K562 (cell line): Measurements from ENCODE around the gene CFAP20DC. TPM values are rescaled to one million over a fixed set of nuclear protein-coding genes. Genes with fewer than 3 reads are reported as not detected.
"Not testable (repeated sequence)": the region's sequence is repeated elsewhere in the genome, so short reads cannot be mapped to it uniquely, and the experiment has no call there.

Source experiments
- ATAC-seq: fragments of 200-7000 bp; cut with Tn5 transposase; 3 replicates; pipeline ENCODE4 v1.9.1; 2020; ENCODE audit warnings: moderate library complexity
- BruUV-seq: library from RNA; stranded (reverse); fragments of 400-500 nt; replicated peaks from 2 replicates; lab custom pipeline; 2021; lab: Mats Ljungman, UMichigan
- CTCF ChIA-PET: fragments of 300-600 bp; formaldehyde crosslinking; extraction: SDS; loops from one replicate; lab custom pipeline; 2021; ENCODE audit warnings: low intra/inter-chr PET ratio; lab: Yijun Ruan, JAX
- POLR2A ChIA-PET: fragments of 300-600, 350-650 bp; sonication (Branson Sonifier 250); formaldehyde crosslinking; extraction: SDS; loops from one replicate; lab custom pipeline; 2021; ENCODE audit warnings: antibody characterized with exemption, inconsistent platforms; lab: Yijun Ruan, JAX
- DNase-seq, 4 experiments: peaks; one replicate each; pipeline versions ENCODE4 v3.0.0 to v3.0.0-alpha.2; 2011 to 2018; ENCODE audit warnings: low spot score in 3 of 4, mixed read lengths in 3 of 4; ENCODE audit errors: extremely low read depth in 1 of 4
- FAIRE-seq: peaks from 2 replicates; lab custom pipeline; 2011; peaks lifted over from hg19 to GRCh38; lab: Jason Lieb, UNC
- H2AFZ ChIP-seq: 2 replicates; pipeline ENCODE4 v1.6.0; 2011; ENCODE audit warnings: low read depth, low read length, control low read depth, inconsistent platforms
- H3K27ac ChIP-seq: fragments of 200-600 bp; 3 replicates; pipeline ENCODE4 v1.8.0; 2011; ENCODE audit warnings: low read depth, mild to moderate bottlenecking, control low read depth, inconsistent platforms, low read length, moderate library complexity, mixed read lengths; ENCODE audit errors: extremely low read depth
- H3K27me3 ChIP-seq, 2 experiments: fragments of 300-600 bp in 1 of 2; 2 replicates in 1 of 2; 3 replicates in 1 of 2; pipeline versions ENCODE4 v1.6.0 to v1.8.0; 2011; ENCODE audit warnings: inconsistent platforms in 2 of 2, low read length in 2 of 2, mild to moderate bottlenecking in 1 of 2, mixed read lengths in 1 of 2, moderate library complexity in 1 of 2; ENCODE audit not compliant: control insufficient read depth in 2 of 2, insufficient read depth in 2 of 2
- H3K36me3 ChIP-seq: fragments of 300-600 bp; 3 replicates; pipeline ENCODE4 v1.8.0; 2011; ENCODE audit warnings: mild to moderate bottlenecking, low read length, inconsistent platforms; ENCODE audit not compliant: control insufficient read depth, insufficient read depth
- H3K4me1 ChIP-seq, 2 experiments: fragments of 200-600 bp in 1 of 2; replicated peaks in 1 of 2; 2 replicates in 1 of 2; 3 replicates in 1 of 2; pipeline versions ENCODE4 v1.5.1 to v1.8.0; 2011; ENCODE audit warnings: inconsistent platforms in 2 of 2, low read length in 2 of 2, mild to moderate bottlenecking in 1 of 2, mixed read lengths in 1 of 2, moderate library complexity in 1 of 2; ENCODE audit not compliant: control insufficient read depth in 2 of 2, insufficient read depth in 2 of 2
- H3K4me2 ChIP-seq: 2 replicates; pipeline ENCODE4 v1.6.1; 2011; ENCODE audit warnings: low read length, control low read depth, inconsistent platforms, mixed read lengths; ENCODE audit not compliant: insufficient read depth
- H3K4me3 ChIP-seq: fragments of 200-600 bp; sonication (generic), shearing (Covaris generic); 2 replicates; pipeline ENCODE4 v1.5.1; 2016; ENCODE audit warnings: control low read depth, inconsistent platforms
- H3K79me2 ChIP-seq: fragments of 200-600 bp; 3 replicates; pipeline ENCODE4 v1.8.0; 2011; ENCODE audit warnings: low read length, inconsistent platforms; ENCODE audit not compliant: control insufficient read depth, insufficient read depth
- H3K9ac ChIP-seq, 2 experiments: 2 replicates each; pipeline versions ENCODE4 v1.6.0 to v1.6.1; 2011; ENCODE audit warnings: low read depth in 2 of 2, low read length in 2 of 2, control low read depth in 1 of 2, inconsistent platforms in 1 of 2, mild to moderate bottlenecking in 1 of 2, mixed read lengths in 1 of 2; ENCODE audit not compliant: insufficient read depth in 1 of 2
- H3K9me1 ChIP-seq: one replicate; pipeline ENCODE4 v1.6.0; 2011; ENCODE audit warnings: inconsistent platforms, mild to moderate bottlenecking, low read length, moderate library complexity; ENCODE audit not compliant: control insufficient read depth, insufficient read depth
- H3K9me3 ChIP-seq: replicated peaks from 2 replicates; pipeline ENCODE4 v1.5.1; 2011; ENCODE audit warnings: low read depth, low read length, inconsistent platforms; ENCODE audit not compliant: control insufficient read depth, insufficient read depth
- H4K20me1 ChIP-seq: replicated peaks from 2 replicates; pipeline ENCODE4 v1.6.1; 2011; ENCODE audit warnings: low read length, inconsistent platforms, mixed read lengths; ENCODE audit not compliant: control insufficient read depth, insufficient read depth
- MAZ ChIP-seq, 2 experiments: fragments of 450-650 bp in 1 of 2; sonication (generic) in 1 of 2; formaldehyde crosslinking; IDR thresholded peaks in 1 of 2; conservative IDR thresholded peaks in 1 of 2; 2 replicates each; pipeline versions ENCODE4 v1.4.0 to v1.5.0; 2020; ENCODE audit warnings: mild to moderate bottlenecking in 1 of 2, missing genetic modification reagents in 1 of 2
- RAD21 ChIP-seq, 2 experiments: fragments of 250-450 bp in 1 of 2; fragments of 450-650 bp in 1 of 2; sonication (Bioruptor Pico) in 1 of 2; formaldehyde crosslinking in 1 of 2; IDR thresholded peaks in 1 of 2; conservative IDR thresholded peaks in 1 of 2; 2 replicates each; pipeline versions ENCODE4 v1.4.0 to v1.8.0; 2020 to 2022; ENCODE audit warnings: mild to moderate bottlenecking in 2 of 2, moderate library complexity in 1 of 2
- WGBS: fragments of 100-300 bp; shearing (Covaris generic); methylation state at CpG from one replicate; pipeline ENCODE4 v1.1.6; 2016; ENCODE audit warnings: low coverage, mixed read lengths; ENCODE audit not compliant: insufficient coverage; ENCODE audit errors: missing lambda C conversion rate; 5-methylcytosine and 5-hydroxymethylcytosine counted together
- in situ Hi-C: fragments of 300-500 bp; cut with MboI; formaldehyde crosslinking; loops from 4 replicates; pipeline ENCODE4 v1.15.0; 2018; ENCODE audit warnings: inconsistent platforms, mixed read lengths
- intact Hi-C: fragments of 100-400 bp; cut with micrococcal nuclease; formaldehyde crosslinking; loops from 2 replicates; pipeline ENCODE4 v1.14.2; 2022
- polyA plus RNA-seq, 8 experiments: library from polyadenylated mRNA; depleted of rRNA in 4 of 8; stranded (reverse) in 5 of 8; unstranded in 3 of 8; fragments of >200 nt; fragmentation: Nextera tagmentation in 2 of 8; fragmentation: Illumina TruSeq in 1 of 8; extraction: Ambion mirVana in 2 of 8; extraction: Trizol in 1 of 8; gene quantifications; 2 replicates each; pipeline versions ENCODE4 v1.2.1 to v1.2.3, GENCODE V29; 2011 to 2014; ENCODE audit warnings: inconsistent platforms in 1 of 8, missing spikeins in 1 of 8
- total RNA-seq, 7 experiments: library from RNA; depleted of rRNA in 6 of 7; stranded (reverse); fragments of >200 nt in 6 of 7; fragmentation: Illumina TruSeq in 2 of 7; extraction: Trizol in 2 of 7; gene quantifications; 2 replicates each; pipeline versions ENCODE4 v1.2.1 to v1.2.3, GENCODE V29; 2011 to 2021; ENCODE audit warnings: low replicate concordance in 1 of 7
- TF ChIP-seq, protein P1 (sequence below), 3 experiments: IDR thresholded peaks in 2 of 3; conservative IDR thresholded peaks in 1 of 3; 2 replicates each; pipeline ENCODE4 v1.5.1; 2011 to 2012; ENCODE audit warnings: low read length in 3 of 3, mild to moderate bottlenecking in 3 of 3, control low read depth in 2 of 3, improper control_type of control experiment in 1 of 3, inconsistent platforms in 1 of 3, low read depth in 1 of 3, mixed read lengths in 1 of 3, moderate library complexity in 1 of 3; ENCODE audit not compliant: insufficient read depth in 2 of 3

CFAP20DC gene
- total and polyA plus RNA-seq, 9 of the 15 experiments (the other 6 are each of a cell fraction or from before 2014, with no cell fraction given), result 1.6 to 5.9 (median 4.6) TPM

DNA sequence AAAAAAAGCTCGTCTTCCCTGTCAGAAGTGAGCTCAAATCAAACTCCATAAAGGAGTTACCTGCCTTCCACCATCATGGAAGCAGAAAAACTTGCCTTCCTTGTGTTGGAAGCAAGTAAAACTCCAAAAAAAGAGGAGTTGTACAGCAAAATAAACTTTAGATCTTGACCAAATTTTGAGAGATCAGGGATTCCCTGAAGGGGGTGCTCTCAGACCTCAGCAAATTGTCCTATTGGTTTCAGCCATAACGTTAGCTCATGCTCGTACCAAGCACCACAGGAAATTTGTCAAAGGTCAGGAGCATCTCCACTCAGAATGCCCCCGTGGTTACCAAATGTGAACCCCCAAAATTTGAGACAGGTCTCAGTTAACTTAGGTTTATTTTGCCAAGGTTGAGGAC lies 354.5 kb downstream of the CFAP20DC start:
- H3K79me2 ChIP-seq, ATAC-seq, H3K9me1 ChIP-seq, DNase-seq, BruUV-seq, H4K20me1 ChIP-seq, in situ Hi-C loops, H3K9ac ChIP-seq, H3K4me1 ChIP-seq, POLR2A ChIA-PET, H3K4me3 ChIP-seq, intact Hi-C loops, CTCF ChIA-PET, H3K4me2 ChIP-seq, H3K27me3 ChIP-seq, H2AFZ ChIP-seq, H3K36me3 ChIP-seq, H3K27ac ChIP-seq, H3K9me3 ChIP-seq, FAIRE-seq: not testable (repeated sequence)
- peak in 1 of 2 experiments; percentile 38; a peak in 1 of 4 replicates for TF ChIP-seq RAD21 (CRISPR knock-in tag; conservative IDR thresholded peaks at IDR 0.05 in 1 of 2, IDR thresholded peaks at IDR 0.05 in 1 of 2)
- 7% methylated on average over 4 of the region's 4 CpGs for WGBS

DNA sequence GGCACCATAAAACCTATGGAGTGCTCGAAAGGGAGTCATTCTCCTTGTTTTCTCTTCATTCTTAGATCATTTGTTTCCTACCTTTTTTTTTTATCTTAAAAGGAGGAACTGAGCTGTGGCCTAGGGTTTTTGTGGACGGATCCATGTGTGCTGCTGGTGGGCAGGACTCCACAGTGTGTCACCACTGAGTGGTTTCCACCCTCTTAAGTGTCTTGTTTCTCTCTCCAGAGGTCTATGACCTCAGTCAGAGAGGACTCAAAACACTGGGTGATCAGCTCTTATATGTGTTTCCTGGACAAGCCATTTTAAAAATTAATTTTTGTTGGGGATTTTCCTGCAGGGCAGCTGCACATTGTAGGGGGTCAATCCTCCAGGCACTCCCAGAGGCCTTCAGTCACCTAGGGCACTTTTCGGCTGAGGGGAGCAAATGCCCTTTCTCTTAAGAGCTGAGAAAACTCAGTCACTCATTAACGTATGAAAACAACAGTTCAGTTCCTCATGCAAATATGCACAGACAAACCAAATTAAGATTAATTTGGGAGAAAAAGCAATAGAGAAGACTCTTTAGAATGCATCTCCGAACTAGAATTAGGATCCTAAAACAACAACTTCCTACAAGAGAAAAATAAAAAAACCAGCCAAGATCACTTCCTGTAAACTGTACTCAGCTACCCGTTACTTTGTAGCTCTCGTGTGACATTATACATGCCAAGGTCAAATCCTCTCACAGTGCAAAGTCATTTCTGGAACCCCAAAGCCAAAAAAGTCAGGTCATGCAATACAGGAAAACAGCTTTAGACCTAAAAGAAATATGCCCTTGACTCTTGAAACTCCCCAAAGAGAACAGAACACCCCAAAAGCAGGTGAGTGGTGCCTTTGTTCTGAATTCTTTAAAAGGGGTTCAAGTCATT lies 355.6 kb downstream of the CFAP20DC start:
- ChIA-PET CTCF (no interaction called here), POLR2A (no interaction called here)
- BruUV-seq, result no TSS peak
- intact Hi-C loops (no loop called here), in situ Hi-C loops (no loop called here)
- Histone ChIP-seq H4K20me1 (no peaks in the 10 kb centered on the region), H3K4me2 (no peak overlapping the region), H3K79me2 (no peaks in the 10 kb centered on the region), H3K9me3 (no peaks in the 10 kb centered on the region), H3K9ac (no peak overlapping the region), H3K9me1 (no peaks in the 10 kb centered on the region), H3K36me3 (no peaks in the 10 kb centered on the region), H3K27me3 (no peaks in the 10 kb centered on the region), H3K4me1 (no peaks in the 10 kb centered on the region), H3K4me3 (no peak overlapping the region), H2AFZ (no peak overlapping the region), H3K27ac (no peak overlapping the region)
- no peak for TF ChIP-seq MAZ (CRISPR knock-in tag; conservative IDR thresholded peaks at IDR 0.05 in 1 of 2, IDR thresholded peaks at IDR 0.05 in 1 of 2)
- TF ChIP-seq, protein P1, sequence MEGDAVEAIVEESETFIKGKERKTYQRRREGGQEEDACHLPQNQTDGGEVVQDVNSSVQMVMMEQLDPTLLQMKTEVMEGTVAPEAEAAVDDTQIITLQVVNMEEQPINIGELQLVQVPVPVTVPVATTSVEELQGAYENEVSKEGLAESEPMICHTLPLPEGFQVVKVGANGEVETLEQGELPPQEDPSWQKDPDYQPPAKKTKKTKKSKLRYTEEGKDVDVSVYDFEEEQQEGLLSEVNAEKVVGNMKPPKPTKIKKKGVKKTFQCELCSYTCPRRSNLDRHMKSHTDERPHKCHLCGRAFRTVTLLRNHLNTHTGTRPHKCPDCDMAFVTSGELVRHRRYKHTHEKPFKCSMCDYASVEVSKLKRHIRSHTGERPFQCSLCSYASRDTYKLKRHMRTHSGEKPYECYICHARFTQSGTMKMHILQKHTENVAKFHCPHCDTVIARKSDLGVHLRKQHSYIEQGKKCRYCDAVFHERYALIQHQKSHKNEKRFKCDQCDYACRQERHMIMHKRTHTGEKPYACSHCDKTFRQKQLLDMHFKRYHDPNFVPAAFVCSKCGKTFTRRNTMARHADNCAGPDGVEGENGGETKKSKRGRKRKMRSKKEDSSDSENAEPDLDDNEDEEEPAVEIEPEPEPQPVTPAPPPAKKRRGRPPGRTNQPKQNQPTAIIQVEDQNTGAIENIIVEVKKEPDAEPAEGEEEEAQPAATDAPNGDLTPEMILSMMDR (IDR thresholded peaks at IDR 0.05 in 2 of 3, conservative IDR thresholded peaks at IDR 0.05 in 1 of 3; ENCODE audit: insufficient read depth in 2 of 3, low read depth in 1 of 3, low read length in 3 of 3), result 0 out of 6 replicates have a peak, but pooled peaks of 1 of the 3 experiments have one; percentile 3
- FAIRE-seq, result no peak
- 9% methylated on average over 7 of the region's 7 CpGs for WGBS
- DNase-seq, result no peak
- ATAC-seq, result no peak
